Measurements from ENCODE around the gene CNTFR. TPM values are rescaled to one million over a fixed set of nuclear protein-coding genes. Genes with fewer than 3 reads are reported as not detected.

The CNTFR gene
- total RNA-seq, 1 donor from 2014 or later: 14.0 TPM

GRCh38 chr9:34570809-34571480, 18.6 kb downstream of the CNTFR start:
- no peak for DNase-seq

GRCh38 chr9:34570376-34570775, 19.1 kb downstream of the CNTFR start:
- DNase-seq: no peak

GRCh38 chr9:34568774-34569173, 20.8 kb downstream of the CNTFR start:
- DNase-seq: no peak

DNA sequence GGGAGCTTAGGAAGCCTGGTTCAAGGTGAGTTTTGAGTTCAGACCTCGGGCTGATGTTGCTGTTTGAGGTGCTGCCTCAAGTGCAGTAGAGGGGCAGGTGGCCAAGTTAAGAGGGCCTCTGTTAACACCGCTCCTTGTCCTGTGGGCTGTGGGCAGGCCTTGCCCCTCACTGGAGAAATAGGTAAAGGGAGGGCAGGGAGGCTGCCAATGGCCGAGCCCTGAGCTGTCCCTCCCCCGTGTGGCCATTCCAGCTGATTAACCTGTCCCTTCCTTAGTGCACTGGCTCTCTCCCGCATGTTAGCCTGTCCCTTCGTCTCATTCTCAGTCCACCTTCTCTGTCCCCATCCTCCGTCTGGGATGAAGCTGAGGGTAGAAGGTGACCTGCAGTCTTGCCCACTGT, 21.4 kb downstream of the CNTFR start:
- DNase-seq: no peak

- no peak for DNase-seq
Observed at GRCh38 chr9:34566972-34567371, 22.6 kb downstream of the CNTFR start.

- no peak for DNase-seq
Observed at GRCh38 chr9:34566322-34566721, 23.2 kb downstream of the CNTFR start.

DNA sequence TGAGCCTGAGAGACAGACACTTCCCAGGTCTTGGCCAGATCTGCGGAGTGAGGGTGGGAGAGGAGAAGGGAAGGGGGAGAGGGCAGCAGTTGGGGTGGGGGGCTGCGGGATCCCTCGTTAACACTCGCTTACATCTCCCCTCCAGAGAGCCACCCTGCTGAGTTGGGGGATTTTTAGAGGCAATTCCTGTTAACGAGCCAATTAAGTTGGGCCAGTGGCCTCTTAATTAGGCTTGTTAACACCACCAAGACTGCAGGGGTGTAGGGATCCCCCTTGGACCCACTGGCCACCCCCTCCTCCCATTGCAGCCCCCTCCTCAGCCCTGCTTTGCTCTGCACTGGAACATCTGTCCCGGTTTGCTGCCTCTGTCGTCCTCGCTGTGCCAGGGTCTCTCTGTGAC, 23.7 kb downstream of the CNTFR start:
- DNase-seq: no peak

DNA sequence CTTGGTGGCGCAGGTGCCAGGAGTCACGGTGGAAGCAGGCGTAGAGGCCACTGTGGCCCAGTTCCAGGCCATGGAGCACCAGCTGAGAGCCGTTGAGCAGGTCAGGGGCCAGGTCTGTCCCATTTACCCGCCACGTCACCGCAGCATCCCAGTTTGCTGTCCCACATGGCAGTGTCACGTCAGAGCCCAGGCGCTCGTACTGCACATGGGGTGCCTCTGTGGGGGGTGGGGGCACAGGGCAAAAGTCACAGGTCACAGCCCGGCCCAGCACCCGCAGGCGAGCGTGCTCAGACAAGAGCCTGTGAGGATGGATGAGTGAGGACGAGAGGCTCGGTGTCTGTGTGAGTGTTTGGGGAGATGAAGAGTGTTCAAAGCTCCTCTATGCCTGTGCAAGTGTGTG, 24.9 kb downstream of the CNTFR start:
- no peak for DNase-seq

GRCh38 chr9:34563262-34563661, 26.3 kb downstream of the CNTFR start:
- DNase-seq: no peak

DNA sequence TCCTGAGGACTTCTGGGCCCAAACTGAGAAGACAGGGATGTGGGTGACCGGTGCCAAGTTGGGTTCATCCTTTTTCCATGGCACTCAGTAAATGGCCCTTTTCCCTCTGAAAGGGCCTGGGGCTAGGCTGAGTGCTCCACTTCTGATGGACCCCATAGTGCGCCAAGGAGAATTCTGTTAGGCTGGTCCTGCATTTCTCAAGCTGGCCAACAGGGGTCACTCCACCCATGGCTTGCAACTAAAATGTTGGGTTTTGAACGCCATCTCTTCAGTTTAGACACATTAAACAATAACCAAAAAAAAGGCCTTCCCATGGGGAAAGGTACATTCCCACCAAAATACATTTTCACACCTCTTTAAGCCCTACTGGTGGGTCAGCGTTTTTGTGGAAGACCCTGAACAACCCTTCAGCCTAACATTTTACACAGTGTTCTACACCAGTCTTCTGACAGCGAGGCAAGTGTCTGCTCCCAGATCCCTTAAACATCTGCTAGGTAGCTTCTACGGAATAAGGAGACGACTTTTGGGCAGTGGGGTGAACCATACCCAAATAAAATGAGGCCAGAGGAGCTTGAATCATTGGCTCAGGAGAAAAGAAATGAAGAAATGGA, 27.3 kb downstream of the CNTFR start:
- no peak for DNase-seq

- DNase-seq: no peak
Observed at GRCh38 chr9:34560599-34561214, 28.8 kb downstream of the CNTFR start.

- DNase-seq: peak; percentile 66
Observed at GRCh38 chr9:34559624-34560455, 29.7 kb downstream of the CNTFR start.

GRCh38 chr9:34558919-34559623, 30.5 kb downstream of the CNTFR start:
- no peak for DNase-seq

DNA sequence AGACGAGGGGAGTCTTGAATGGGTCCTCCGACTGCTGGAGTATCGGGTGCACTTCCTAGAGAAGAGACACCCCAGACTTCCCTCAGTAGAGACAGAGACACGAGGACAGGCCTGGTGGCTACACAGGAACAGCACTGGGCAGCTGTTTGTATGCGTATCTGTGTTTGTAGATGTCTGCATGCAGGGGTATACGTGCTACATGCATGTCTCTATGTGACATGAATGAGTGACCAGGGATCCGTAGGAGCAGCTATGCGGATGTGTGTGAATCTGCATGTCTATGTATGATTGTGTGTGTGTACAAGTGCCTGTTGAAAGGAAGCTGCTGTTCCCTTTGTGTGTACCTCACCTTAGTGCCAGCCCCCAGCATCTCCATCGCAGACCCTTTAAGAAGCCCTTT, 31.2 kb downstream of the CNTFR start:
- no peak for DNase-seq

DNA sequence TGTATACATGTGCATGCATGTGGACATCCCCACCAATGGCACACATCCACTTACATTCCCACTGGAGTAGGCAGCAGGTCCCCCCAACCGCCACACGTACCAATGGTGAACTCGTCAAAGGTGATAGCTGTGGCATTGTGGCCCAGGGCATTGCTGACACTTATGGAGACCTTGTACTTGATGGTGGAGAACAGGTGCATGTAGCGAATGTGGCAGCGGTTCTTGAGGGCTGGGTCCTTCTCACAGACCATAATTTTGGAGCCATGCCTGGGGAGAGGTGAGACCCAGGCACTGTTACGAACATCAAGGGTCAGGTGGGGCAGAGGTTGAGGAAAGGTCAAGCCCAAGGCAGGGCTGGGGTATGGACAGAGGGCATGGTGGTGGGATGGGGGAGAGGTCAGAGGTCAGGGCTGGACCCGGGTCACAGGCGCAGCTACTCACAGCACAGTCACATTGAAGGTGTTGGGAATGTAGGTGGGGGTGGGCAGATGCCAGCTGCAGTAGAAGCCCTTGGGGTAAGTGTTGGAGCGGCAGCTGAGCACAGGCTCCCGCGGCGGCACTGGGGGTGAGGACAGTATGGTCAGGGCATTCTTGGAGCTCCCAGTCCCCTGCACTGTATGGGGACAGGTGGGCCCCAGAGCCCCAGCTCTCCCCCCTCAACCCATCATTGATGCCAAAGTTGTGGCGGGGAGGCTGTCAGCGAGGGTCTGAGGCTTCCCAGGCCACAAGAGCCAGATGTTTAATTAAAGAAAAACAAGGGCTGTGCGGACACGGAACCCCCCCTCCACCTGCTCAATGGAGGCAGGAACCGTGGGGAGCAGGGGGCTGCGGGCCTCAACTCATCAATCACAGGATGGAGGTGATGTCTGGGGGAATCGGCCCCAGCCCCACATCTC, 31.9 kb downstream of the CNTFR start:
- no peak for DNase-seq

DNA sequence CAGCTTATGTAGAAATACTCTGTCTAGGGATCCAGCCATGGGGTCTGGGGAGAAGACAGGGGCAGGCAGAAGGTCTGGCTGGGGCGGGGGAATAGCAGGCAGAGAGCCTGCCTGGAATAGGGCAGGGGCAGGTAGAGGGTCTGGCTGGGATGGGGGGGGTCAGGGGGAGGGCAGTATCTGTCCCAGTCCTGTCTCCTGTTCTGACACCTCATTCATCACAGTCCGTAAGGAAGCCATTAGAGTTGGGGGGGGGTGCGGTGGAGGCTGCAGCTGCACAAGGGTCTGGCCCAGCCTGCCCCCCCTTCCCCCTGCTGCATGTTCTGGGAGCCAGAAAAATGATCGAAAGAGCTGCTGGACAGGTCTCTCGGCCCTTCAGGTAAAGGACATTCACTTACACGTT, 32.6 kb downstream of the CNTFR start:
- no peak for DNase-seq

- DNase-seq: no peak
Observed at GRCh38 chr9:34555936-34556525, 33.5 kb downstream of the CNTFR start.

DNA sequence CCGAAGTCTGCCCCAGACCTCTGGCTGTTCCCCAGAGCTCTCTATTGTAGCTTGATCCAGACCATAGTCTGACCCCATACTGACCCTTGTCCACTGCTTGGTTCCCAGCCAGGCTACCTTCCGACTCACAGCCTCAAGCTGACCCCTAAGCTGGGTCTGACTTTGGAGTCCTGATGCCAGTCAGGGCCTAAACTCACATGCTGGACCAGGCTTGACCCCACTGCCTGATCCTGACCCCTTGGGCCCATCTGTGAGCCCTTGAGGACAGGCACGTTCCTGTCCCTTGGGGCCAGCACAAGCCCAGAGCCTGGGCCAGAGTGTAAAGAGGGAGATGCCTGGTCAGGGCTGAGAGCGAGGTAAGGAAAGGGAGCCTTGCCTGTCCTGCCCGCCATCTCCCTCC, 34.0 kb downstream of the CNTFR start:
- no peak for DNase-seq

DNA sequence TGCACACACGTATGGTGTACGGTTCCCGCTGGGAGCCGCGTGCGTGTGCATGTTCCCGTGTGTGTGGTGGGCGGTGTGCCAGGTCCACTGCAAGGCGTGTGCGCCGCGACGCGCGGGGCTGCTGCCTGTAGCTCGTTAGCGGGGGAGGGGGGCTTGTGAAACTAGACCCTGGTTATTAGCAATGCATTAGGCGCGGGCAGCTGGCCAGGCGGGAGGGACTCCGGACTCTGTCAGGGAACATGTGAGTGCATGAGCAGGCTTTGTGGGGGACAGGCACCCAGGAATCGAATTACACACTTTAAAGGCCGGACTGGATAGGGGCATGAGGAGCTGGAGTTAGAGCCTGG, 34.5 kb downstream of the CNTFR start:
- DNase-seq: no peak

DNA sequence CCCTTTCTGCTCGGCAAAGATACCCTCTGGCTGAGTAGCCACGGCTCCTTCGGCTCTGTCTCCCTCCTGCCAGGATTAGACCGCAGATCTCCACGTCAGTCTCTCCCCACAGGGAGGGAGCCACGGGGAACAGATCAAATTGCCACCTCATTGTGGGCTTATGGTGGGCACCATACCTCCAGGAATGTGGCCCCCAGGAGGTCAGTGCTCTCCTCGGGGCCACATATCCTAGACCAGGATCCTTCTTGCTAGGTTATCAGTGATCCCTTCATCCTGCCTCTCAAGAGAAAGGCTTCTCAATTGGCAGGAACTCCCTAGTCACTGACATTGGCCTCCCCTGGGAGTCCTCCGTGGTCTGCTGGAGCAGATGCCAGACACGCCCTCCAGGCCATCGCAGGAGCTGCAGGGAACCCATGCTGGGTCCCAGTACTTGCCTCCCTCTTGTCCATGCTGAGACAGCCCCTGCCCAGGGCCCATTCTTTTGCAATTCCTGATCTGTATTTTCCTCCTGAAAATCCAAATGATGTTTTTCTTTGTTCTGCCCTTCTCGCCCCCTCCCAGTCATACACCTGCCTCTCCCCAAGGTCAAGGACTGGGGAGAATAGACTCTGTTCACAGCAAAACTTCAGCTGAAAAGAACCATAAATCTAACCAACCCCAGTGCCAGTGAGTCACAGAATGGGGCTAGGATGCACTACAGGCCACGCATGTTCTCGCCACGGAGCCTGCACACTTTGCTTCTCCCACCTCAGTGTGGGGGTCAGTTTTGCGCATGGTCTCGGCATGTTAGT, 35.1 kb downstream of the CNTFR start:
- DNase-seq: no peak

Data from occipital lobe (tissue), 2 donors.